NAMALWA (cell line): ENCODE measurements around the gene ITCH.

Experiments used
- DNase-seq: peaks from one replicate; pipeline ENCODE4 v3.0.0-alpha.2; 2015; ENCODE audit warnings: low spot score

The ITCH gene

GRCh38 chr20:34553366-34553867 lies 190.3 kb downstream of the ITCH start:
- DNase-seq, result no peak

DNA sequence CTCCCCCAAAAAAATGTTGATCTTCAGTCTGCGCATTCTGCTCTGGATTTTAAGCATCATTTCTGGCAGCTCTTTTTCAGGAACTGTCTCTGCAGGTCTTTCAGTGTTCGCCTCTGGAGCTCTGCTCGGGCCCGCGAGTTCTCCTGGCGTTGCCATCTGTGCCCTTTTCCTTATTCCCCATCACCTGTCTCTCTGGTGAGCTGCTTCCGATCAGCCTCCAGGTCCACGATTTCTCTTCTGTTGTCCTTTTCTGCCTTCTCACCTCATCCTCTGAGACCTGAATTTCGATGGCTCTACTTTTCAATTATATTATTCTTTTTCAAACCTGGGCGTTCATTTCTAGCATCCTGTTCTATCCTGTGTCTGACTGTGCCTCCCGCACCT lies 194.9 kb downstream of the ITCH start:
- no peak for DNase-seq

GRCh38 chr20:34558320-34559218 lies 195.5 kb downstream of the ITCH start, which contains the start of gene MAP1LC3A:
Gene MAP1LC3A, plus strand, starts transcription at chr20:34558718. Its CDS starts 151 bp downstream, at chr20:34558869.
- no peak for DNase-seq

DNA sequence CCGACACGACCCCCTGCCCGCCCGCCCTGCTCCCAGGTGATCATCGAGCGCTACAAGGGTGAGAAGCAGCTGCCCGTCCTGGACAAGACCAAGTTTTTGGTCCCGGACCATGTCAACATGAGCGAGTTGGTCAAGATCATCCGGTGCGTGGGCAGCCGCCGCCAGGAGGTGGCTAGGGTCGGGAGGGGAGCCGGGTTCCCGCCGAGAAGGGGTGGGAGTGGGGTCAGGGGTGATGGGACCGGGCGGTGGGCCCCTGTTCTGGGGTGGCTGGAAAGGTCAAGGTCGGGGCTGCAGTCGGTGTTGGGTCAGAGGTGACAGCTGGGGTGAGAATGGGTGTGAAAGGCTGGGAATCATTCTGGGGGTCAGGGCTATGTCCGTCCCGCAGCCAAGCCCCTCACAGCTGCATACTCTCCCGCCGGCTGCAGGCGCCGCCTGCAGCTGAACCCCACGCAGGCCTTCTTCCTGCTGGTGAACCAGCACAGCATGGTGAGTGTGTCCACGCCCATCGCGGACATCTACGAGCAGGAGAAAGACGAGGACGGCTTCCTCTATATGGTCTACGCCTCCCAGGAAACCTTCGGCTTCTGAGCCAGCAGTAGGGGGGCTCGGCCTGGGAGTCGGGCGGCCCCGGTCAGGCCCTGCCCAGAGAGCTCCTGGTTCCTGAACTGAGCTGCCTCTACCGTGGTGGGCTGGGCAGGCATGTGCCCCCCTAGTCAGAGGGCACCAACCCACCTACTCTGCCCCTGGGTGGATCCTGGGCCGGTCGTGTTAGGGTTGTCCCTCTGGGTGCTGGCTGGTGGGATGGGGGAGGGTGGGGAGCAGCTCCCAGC lies 196.5 kb downstream of the ITCH start:
- no peak for DNase-seq

DNA sequence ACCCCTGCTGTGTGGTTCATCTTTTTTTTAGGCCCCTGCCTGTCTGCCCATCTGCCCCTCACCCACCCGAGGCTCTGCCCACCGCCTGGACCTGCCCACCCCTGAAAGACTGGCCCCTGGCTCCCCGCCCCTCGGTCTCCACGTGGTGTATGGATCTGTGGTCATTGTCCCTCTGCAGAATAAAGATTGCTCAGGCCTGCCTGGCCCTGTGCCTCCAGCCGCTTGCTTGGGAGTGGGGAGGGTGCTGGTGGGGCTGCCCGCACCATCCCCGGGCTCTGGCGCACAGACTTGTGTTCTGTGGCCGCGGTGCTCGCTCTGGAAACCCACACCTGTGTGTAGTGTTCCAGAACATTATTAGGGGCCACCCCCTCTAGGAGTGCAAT lies 197.1 kb downstream of the ITCH start:
- no peak for DNase-seq

GRCh38 chr20:34560614-34561013 lies 197.5 kb downstream of the ITCH start:
- DNase-seq, result no peak
